Measurements from ENCODE around the gene BDKRB2.

Gene BDKRB2

GRCh38 chr14:96255501-96256366 lies 51.1 kb downstream of the BDKRB2 start, which contains the start of gene BDKRB1:
Gene BDKRB1 (plus strand): TSS chr14:96256210. CDS start chr14:96263683, 7,473 bp downstream.
- no peak for DNase-seq

DNA sequence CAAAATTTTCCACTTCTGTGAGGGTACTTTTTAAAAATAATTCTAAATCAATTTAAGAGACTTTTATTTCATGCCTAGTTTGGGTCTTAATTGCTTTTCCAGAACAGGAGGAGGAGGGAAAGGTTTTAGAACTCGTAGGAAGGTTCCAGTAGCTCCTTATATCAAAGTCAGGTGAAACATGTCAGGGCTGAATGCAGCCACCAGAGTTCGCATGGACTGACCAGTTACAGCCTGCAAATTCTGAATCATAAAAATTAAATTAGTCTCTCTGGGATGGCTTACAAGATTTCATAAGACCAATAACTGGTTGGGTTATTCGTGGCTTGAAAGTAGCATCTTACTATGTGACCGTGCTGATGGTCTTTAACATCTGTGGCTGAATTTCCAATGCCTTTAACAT lies 51.8 kb downstream of the BDKRB2 start:
- no peak for DNase-seq

DNA sequence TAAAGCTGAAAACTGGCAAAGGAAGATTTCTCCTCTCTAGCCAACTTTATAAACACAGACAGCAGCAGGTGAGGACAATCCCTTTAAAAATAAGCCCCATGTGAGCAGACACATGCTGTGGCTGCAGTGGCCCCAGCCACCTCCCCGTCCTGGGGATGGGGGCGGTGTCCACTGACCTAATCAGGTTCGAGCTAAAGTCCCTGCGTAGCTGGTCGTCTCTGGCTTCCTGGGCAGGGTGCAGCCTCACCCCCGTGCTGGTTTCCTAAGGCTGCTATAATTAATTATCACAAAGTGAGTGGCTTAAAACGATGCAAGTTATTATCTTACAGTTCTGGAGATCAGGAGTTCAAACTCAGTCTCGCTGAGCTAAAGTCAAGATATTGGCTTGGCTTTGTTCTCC lies 52.4 kb downstream of the BDKRB2 start:
- no peak for DNase-seq

DNA sequence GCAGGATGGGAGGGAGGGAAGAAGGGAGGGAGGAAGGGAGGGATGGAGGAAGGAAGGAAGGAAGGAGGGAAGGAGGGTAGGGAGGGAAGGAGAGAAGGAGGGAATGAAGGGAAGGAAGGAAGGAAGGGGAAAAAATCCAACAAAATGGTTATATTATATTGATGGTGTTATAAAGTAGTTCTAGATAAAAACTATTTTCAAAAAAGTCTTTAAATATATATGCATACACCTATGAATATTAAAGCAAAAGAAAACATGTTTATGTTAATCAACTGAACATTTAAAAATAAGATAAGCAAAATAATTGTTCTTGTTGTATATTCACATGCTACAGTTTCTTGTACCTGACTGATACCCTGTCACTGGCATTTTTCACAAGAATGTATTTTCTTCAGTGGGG lies 53.3 kb downstream of the BDKRB2 start:
- DNase-seq = no peak

GRCh38 chr14:96260341-96260821 lies 55.7 kb downstream of the BDKRB2 start:
- DNase-seq = peak in 1 of 2 donors; percentile 21

DNA sequence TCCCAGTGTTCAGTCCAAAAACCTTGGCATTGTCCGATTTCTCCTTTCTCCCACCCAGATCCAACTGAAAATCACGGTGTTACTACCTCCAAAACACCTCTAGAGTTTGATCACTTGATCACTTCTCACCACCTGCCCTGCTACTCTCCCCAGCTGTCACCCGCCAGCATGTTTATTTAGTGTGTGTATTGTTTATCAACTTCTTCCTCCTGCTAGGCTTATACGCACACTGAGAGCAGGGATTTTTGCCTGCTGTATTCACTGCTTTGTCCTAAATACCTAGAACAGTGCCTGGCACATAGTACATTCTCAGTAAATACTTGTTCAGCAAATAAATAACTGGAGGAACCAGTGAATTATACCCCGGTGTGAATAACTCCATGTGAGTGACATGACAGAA lies 56.4 kb downstream of the BDKRB2 start:
- DNase-seq = no peak

DNA sequence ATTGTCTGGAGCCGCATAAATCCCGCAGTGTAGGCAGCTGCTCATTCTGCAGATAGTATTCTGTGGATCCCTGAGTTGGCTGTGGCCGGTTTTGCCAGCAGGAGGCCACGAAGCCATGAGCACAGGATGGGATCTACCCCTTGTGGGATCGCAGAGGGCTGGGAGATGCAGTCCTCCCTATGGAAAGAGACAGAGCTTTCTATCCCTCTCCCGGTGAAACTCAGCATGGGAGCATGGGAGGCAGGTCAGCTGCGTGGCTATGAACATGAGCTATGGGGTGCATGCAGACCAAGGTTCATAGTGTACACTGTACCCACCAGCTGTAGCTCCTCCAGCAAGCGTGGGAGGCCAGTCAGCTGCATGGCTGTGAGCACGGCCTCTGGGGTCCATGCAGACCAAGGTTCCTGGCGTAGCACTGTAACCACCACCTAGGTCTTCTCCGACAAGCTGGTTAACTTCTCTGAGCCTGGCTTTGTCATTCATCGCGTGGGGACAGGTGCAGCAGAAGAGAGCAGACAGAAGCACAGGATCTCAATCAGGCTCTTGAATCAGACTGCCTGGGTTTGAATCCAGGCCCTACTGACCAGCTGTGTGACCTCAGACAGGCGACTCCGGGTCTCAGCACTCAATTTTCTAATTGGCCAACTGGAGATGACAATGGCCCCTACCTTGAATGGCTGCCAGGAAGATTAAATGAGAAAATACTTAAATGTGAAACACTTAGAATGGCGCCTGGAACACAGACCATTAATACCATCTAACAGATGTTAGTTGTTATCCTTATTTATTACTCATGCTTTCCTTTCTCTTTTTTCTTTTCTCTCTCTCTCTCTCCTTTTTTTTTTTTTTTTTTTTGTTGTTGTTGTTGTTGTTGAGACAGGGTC lies 57.4 kb downstream of the BDKRB2 start:
- no peak for DNase-seq

- DNase-seq = no peak
These were observed 58.9 kb downstream of the BDKRB2 start for GRCh38 chr14:96263347-96264199.

- no peak for DNase-seq
These were observed 59.5 kb downstream of the BDKRB2 start for GRCh38 chr14:96264200-96264553.

DNA sequence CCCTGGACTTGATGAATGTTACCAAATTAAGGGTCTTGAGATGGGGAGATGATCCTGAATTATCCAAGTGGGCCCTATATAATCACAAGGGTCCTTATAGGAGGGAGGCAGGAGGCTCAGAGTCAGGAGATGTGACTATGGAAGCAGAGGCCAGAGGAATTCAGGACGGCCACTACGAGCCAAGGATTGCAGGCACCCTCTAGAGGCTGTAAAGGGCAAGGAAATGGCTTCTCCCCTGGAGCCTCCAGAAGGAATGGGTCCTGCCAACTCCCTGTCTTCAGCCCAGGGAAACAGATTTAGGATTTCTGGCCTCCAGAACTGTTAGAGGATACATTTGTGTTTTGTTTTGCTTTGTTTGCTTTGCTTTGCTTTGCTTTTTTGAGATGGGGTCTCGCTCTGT lies 60.2 kb downstream of the BDKRB2 start:
- no peak for DNase-seq

GRCh38 chr14:96265383-96266095 lies 60.9 kb downstream of the BDKRB2 start:
- DNase-seq = no peak

GRCh38 chr14:96267336-96267735 lies 62.7 kb downstream of the BDKRB2 start:
- DNase-seq = no peak

DNA sequence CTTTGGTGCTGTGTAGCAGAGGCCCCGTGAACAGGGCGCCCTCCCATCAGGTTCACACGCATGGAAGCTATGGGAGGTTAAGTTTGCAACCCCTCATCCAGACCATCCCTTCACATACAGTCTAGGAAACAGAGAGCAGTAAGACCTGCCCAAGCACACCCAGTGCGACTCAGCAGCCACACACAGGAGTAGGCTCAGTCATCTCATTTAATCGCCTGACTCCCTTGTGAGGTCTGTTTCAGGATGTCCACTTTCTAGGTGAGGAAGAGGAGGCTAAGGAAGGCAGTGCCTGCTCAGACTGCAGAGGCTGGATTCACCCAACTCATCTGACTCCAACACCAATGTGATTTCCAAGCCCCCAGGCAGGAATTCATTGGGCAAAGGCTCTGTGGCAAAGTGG lies 63.3 kb downstream of the BDKRB2 start:
- no peak for DNase-seq

GRCh38 chr14:96268431-96269358 lies 64.1 kb downstream of the BDKRB2 start:
- DNase-seq = peak in 1 of 2 donors; percentile 29

GRCh38 chr14:96269359-96269710 lies 64.7 kb downstream of the BDKRB2 start:
- DNase-seq = no peak

GRCh38 chr14:96270565-96271420 lies 66.2 kb downstream of the BDKRB2 start:
- no peak for DNase-seq

GRCh38 chr14:96271421-96271762 lies 66.8 kb downstream of the BDKRB2 start:
- no peak for DNase-seq

DNA sequence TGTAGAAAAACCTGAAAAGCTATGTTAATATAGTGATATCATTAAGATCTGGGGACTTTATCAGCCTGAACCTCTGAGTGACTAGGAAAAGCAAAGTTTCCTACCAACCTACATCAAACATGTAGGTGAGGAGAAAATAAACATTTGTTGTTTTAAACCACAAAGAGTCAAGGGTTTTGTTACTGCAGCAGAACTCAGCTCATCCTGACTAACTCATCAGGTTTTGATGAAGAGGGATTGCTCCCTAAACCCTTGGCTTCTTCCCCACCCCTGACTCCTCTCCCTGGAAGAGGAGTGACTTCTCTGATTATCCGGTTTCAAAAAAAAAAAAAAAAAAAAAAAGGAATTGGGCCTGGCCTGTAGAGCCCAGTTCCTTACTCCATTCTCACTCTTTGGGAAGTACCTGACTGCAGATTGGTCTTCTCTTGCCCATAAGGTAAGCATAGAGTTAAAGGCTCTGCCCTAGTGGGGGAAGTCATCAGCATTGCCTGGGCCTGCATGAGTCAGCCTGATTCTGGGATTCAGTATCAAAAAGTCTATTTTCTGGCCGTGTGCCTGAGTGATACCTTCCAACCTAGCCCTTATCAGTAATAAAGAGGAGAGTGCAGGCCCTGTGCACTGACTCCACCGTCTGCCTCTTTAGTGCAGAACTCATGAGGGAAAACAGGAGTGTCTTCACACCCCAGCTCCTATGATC lies 68.3 kb downstream of the BDKRB2 start:
- no peak for DNase-seq

DNA sequence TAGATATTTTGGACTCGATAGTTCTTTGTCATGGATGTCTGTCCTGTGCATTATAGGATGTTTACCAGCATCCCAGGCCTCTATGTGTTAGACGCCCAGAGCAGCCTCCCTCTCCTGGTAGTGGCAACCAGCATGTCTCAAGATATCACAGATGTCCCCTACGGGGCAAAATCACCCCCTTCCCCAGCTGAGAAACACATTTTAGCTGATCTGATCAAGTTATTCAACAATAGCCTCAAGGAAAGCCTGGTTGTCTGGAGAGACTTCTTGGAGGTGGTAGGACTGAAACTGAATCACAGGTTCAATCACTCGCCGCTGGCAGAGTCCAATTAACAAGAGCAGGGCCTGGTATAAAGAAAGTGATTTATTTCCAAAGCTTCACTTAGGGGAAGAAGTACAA lies 69.0 kb downstream of the BDKRB2 start:
- DNase-seq = no peak

GRCh38 chr14:96274122-96274521 lies 69.5 kb downstream of the BDKRB2 start:
- DNase-seq = no peak
